Gastroesophageal sphincter (tissue), 3 donors: ENCODE data around the gene TOB1.

Experiments used
- CTCF ChIP-seq, 4 experiments: fragments of 200-600 bp in 2 of 4; fragments of 450-650 bp in 2 of 4; sonication (generic) in 1 of 4; IDR thresholded peaks; one replicate each; pipeline ENCODE4 v1.5.1; 2017 to 2019; ENCODE audit warnings: antibody characterized with exemption in 4 of 4, mild to moderate bottlenecking in 2 of 4, moderate library complexity in 2 of 4
- EP300 ChIP-seq: sonication (generic); formaldehyde crosslinking; IDR thresholded peaks from one replicate; pipeline ENCODE4 v1.6.1; 2017; ENCODE audit warnings: antibody characterized with exemption, mild to moderate bottlenecking
- POLR2A ChIP-seq, 2 donors: fragments of 450-650 bp; IDR thresholded peaks; one replicate each; pipeline ENCODE4 v1.6.1; 2017; ENCODE audit warnings: antibody characterized with exemption in 2 of 2, mild to moderate bottlenecking in 2 of 2, moderate library complexity in 1 of 2

- TF ChIP-seq POLR2A (IDR thresholded peaks at IDR 0.05) (no peak), CTCF (IDR thresholded peaks at IDR 0.05) (no peak), EP300 (no peak)
Observed at GRCh38 chr17:50825188-50825587, 41.0 kb downstream of the TOB1 start.
